HG03097 (cell line): ENCODE measurements around the gene KCNQ5.

Experiments used
- ATAC-seq: cut with Tn5 transposase; IDR thresholded peaks from one replicate; pipeline ENCODE4 v1.9.1; 2021; ENCODE audit not compliant: unreplicated experiment, low FRiP score

The KCNQ5 gene

GRCh38 chr6:72826744-72827438 lies 205.0 kb downstream of the KCNQ5 start:
- no peak for ATAC-seq

- no peak for ATAC-seq
Observed at GRCh38 chr6:72828904-72829303, 207.0 kb downstream of the KCNQ5 start.

GRCh38 chr6:72832271-72832670 lies 210.4 kb downstream of the KCNQ5 start:
- no peak for ATAC-seq

GRCh38 chr6:72835749-72836148 lies 213.9 kb downstream of the KCNQ5 start:
- ATAC-seq: no peak

GRCh38 chr6:72836971-72837370 lies 215.1 kb downstream of the KCNQ5 start:
- no peak for ATAC-seq

GRCh38 chr6:72841195-72841594 lies 219.3 kb downstream of the KCNQ5 start:
- ATAC-seq: no peak

DNA sequence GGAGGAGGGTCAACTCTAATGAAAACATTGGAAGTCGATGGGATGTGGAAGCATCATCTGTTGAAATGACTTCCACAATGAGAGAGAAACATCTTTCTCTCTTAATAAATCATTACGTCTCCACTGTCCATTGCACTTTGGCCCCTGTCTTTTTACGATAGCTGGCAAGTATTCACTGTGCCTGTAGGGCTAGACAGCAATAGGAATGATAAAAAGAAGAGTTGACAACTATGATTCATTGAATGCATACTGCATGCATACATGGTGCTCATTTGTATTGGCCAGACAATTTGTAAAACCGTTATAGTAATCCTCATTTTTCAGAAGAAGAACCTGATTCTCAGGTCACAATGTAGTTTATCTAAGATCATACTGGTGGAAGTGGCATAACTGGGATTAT lies 220.3 kb downstream of the KCNQ5 start:
- ATAC-seq: no peak

DNA sequence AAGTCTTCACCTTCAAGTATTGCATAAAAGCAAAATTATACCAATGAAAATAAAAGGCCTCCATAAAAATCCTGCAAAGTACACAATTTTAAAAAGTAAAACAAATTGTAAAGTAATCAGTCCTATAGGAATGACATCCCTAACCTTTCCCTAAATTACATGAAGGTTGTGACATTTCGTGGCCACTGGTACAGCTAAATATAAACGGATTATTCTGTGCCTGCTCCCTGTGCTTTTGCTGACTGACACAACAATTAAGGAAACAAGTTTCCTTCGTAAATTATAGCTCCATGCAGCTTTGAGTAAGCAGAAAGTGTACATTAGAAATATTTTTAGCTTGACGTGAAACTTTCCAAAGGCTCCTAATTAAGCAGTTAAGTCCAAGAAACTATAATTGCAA lies 222.8 kb downstream of the KCNQ5 start:
- ATAC-seq: no peak

- no peak for ATAC-seq
Observed at GRCh38 chr6:72849346-72849745, 227.5 kb downstream of the KCNQ5 start.

- no peak for ATAC-seq
Observed at GRCh38 chr6:72850040-72850439, 228.2 kb downstream of the KCNQ5 start.

DNA sequence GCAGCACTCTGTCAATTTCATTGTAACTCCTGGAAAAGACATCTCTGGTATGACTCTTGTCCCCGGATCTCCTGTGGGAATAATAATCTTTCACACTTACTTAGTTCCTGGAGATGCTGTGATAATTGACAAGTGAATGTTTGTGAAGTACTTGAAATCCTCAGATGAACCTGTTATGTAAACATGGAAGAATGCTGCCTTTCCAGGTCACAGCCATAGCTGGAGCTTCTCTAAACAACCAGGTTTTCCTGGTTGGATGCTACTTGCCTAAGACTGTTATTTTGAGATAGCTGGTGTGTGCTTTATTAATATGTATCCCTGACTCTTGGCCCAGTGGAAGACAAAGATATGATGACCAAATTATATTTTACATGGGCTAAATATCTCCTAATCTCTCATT lies 228.6 kb downstream of the KCNQ5 start:
- no peak for ATAC-seq

DNA sequence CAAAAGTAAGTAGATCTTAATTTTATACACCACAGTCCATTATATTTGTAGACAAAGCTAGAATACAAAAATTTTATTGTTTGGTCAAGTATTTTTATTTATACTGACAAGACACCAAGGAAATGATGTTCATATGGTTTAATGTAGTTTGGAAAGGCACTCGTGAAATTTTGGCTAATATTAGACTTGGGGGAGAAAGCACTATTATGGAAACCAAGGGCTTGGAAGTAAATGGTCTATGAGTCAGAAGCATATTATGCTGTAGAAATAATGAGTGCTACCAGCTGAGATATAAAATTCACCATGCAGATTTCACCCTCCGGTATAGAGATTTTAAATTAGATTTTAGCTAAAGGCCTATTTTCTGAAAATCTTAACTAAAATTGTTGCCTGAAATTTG lies 233.6 kb downstream of the KCNQ5 start:
- ATAC-seq: no peak

DNA sequence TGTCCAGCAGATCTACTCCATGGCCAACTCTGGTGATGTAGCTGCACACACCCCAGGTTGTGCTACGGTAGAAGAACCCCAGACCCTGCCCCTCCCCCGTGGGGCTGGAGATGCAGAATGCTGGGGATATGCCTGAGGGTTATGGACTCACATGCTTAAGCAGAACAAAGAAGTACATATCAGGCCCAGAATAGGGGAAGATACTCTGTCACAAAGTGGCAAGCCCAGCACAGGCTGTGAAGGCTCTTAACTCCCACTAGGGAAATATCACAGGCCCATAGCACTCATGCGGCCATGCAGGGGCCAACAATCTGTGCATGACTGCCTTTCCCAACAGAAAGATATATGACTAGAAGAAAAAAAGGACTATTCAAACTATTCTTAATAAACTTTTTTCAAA lies 234.9 kb downstream of the KCNQ5 start:
- no peak for ATAC-seq

- no peak for ATAC-seq
Observed at GRCh38 chr6:72857791-72858585, 236.1 kb downstream of the KCNQ5 start.

- no peak for ATAC-seq
Observed at GRCh38 chr6:72861059-72861458, 239.2 kb downstream of the KCNQ5 start.

DNA sequence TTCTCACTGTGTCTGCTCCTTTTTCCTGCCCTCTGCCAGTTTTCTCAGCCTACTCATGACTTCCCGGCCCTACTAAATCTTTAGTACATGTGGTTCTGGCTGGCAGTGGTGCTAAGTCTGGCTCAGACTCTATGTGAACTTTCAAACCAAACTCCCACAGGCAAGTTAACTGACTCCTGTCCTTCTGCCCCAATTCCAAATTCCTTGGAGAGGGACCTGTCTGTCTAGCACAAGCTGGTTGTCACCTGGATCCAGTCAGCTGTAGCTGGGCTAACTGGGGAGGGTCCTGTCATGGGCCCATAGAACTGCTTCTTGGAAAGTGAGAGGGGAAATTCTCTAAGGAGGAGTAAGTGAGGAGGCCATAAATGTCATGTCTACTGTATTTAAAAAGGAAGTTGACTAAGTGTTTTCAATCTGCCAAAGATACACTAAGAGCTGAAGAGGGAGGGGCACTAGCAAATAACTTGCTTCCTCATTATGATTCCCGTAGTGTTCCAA lies 240.1 kb downstream of the KCNQ5 start:
- ATAC-seq: no peak

- no peak for ATAC-seq
Observed at GRCh38 chr6:72863131-72863530, 241.3 kb downstream of the KCNQ5 start.

GRCh38 chr6:72864236-72864635 lies 242.4 kb downstream of the KCNQ5 start:
- no peak for ATAC-seq

DNA sequence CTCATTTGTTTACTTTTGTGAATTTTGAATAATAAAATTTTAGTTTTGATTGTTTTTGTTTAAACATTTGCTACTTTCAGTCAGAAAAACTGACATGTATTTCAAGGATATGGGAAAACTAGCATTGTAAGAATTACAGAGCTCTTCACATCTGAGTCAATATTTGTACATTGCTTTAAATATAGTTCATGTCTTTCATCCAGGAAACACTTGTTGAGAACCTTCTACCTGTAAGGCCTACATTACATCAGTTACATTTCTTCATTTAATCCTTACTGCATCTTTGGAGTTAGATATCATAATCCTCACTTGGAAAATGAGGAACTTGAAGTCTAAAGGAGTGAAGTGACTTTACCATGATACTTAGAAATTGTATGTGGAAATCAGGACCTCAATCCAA lies 242.9 kb downstream of the KCNQ5 start:
- no peak for ATAC-seq

DNA sequence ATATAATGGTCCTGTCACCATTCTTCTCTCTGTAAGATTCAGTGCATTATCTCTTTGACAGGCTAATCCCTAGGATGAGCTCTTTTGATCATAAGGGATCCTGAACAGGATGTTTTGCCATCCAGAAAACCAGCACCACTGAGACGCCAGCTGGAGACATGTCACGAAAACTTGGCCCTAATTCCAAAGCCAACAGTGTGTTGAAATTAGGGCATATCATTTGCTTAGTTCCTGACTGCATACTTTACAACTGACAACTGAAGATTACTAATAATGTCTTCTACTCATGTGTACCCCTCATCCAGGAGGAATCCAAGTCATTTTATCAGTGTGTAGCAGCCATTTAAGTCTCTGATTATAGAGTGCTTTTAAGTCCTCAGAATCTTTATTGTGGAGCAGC lies 243.6 kb downstream of the KCNQ5 start:
- ATAC-seq: no peak

GRCh38 chr6:72869621-72870020 lies 247.8 kb downstream of the KCNQ5 start:
- no peak for ATAC-seq

- ATAC-seq: no peak
Observed at GRCh38 chr6:72873433-72873832, 251.6 kb downstream of the KCNQ5 start.
